Fibroblast of lung (primary cell): ENCODE measurements around the gene PIEZO2.

Experiments
- CTCF ChIP-seq, 2 donors: IDR thresholded peaks in 1 of 2; conservative IDR thresholded peaks in 1 of 2; 1 replicate in 1 of 2; 2 replicates in 1 of 2; pipeline ENCODE4 v1.5.1; 2011 to 2012; ENCODE audit warnings: low read length in 2 of 2, control low read depth in 1 of 2, inconsistent platforms in 1 of 2, low read depth in 1 of 2, mild to moderate bottlenecking in 1 of 2
- EZH2 ChIP-seq: IDR thresholded peaks from 2 replicates; pipeline ENCODE4 v1.5.1; 2012; ENCODE audit warnings: low read length, control low read depth, mild to moderate bottlenecking; ENCODE audit errors: missing control alignments

GRCh38 chr18:11162462-11162861 is 13.1 kb upstream of the PIEZO2 start:
- TF ChIP-seq CTCF (conservative IDR thresholded peaks at IDR 0.05 in 1 of 2, IDR thresholded peaks at IDR 0.05 in 1 of 2; ENCODE audit: low read depth in 1 of 2, low read length in 2 of 2): no peak
- no peak for TF ChIP-seq EZH2
